Tibial artery (tissue), 4 donors: ENCODE results near the gene TAB2.

Experiments used
- DNase-seq, 2 donors: peaks; one replicate each; pipeline ENCODE4 v3.0.0-alpha.2; 2019
- H3K27ac ChIP-seq, 2 donors: fragments of 200-600 bp; sonication (generic) in 1 of 2; 1 replicate in 1 of 2; 2 replicates in 1 of 2; pipeline ENCODE4 v1.5.1; 2018 to 2019; ENCODE audit warnings: mild to moderate bottlenecking in 1 of 2
- H3K27me3 ChIP-seq, 2 donors: fragments of 200-600 bp; sonication (generic) in 1 of 2; one replicate each; pipeline versions ENCODE4 v1.5.1 to v1.6.0; 2016 to 2019
- H3K36me3 ChIP-seq, 3 donors: fragments of 200-600 bp; sonication (generic) in 2 of 3; one replicate each; pipeline ENCODE4 v1.5.1; 2016 to 2019; ENCODE audit warnings: mild to moderate bottlenecking in 2 of 3
- H3K4me1 ChIP-seq, 4 donors: fragments of 200-600 bp; sonication (generic) in 2 of 4; 1 replicate in 3 of 4; 2 replicates in 1 of 4; pipeline ENCODE4 v1.5.1; 2016 to 2019
- H3K4me3 ChIP-seq, 2 donors: fragments of 200-600 bp; sonication (generic) in 1 of 2; 1 replicate in 1 of 2; 2 replicates in 1 of 2; pipeline ENCODE4 v1.5.1; 2018 to 2019; ENCODE audit warnings: mild to moderate bottlenecking in 2 of 2
- H3K9me3 ChIP-seq, 3 donors: fragments of 200-600 bp; sonication (generic) in 1 of 3; one replicate each; pipeline ENCODE4 v1.5.1; 2016 to 2019
- intact Hi-C: fragments of 100-400 bp; cut with DNase I; formaldehyde crosslinking; loops from one replicate; pipeline ENCODE4 v1.15.0; 2023; ENCODE audit warnings: low total_unique reads
- TF ChIP-seq, protein P1 (sequence below), 2 experiments: fragments of 200-600 bp in 1 of 2; fragments of 450-650 bp in 1 of 2; IDR thresholded peaks; one replicate each; pipeline ENCODE4 v1.5.1; 2017 to 2019; ENCODE audit warnings: antibody characterized with exemption in 2 of 2, mild to moderate bottlenecking in 1 of 2, moderate library complexity in 1 of 2

Gene TAB2

DNA sequence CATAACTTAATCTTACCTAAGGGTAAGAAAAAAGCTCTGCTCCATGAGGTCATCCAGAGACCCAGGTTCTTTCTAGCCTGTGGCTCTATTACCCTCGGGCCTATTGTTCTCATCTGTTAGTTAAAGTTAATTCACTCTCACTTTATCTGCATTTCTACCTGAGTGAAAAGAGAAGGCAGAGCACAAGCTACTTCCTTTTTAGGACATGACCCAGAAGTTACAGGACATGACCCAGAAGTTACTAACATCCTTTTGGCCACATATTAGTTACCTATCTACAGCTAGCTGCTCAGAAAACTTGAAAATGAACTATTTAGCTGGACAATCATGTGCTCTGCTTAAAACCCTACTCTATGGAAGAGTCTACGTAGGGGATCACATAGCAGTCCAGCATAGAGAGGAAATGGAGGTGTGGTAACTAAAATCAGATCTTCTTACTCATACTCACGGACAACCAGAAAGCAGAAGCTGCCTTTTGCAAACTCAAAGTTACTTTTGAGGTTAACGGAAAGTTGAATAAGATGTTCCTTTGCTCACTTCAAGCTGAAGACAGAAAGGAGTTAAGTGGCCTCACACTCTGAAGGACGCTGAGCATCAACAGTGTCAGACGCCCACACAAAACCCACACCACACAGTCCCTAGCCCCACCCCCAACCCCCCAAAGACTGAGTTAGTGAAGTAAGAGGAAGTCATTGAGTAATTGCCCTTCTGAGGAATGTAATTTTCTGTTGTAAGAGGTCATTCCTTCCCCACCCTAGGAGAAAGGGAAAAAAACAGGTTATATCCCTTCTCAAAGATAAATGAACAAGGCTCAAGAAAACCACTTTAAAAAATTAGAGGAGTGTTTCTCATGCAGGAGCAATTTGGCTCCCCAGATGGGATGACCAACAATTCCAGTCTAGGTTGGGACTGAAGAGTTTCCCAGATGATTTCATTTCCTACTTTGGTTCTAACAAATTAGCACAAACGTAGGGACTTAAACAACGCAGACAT lies 45.9 kb upstream of the TAB2 start:
- H3K4me1 ChIP-seq: no peaks in the 10 kb centered on the region
- TF ChIP-seq, protein P1, sequence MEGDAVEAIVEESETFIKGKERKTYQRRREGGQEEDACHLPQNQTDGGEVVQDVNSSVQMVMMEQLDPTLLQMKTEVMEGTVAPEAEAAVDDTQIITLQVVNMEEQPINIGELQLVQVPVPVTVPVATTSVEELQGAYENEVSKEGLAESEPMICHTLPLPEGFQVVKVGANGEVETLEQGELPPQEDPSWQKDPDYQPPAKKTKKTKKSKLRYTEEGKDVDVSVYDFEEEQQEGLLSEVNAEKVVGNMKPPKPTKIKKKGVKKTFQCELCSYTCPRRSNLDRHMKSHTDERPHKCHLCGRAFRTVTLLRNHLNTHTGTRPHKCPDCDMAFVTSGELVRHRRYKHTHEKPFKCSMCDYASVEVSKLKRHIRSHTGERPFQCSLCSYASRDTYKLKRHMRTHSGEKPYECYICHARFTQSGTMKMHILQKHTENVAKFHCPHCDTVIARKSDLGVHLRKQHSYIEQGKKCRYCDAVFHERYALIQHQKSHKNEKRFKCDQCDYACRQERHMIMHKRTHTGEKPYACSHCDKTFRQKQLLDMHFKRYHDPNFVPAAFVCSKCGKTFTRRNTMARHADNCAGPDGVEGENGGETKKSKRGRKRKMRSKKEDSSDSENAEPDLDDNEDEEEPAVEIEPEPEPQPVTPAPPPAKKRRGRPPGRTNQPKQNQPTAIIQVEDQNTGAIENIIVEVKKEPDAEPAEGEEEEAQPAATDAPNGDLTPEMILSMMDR (IDR thresholded peaks at IDR 0.05): no peak
- no peaks in the 10 kb centered on the region for H3K36me3 ChIP-seq
- no peaks in the 10 kb centered on the region for H3K27me3 ChIP-seq
- H3K9me3 ChIP-seq: peaks cover 0 to 3% (median 0%) of the 10 kb centered on the region in 3 donors
- peak in 1 of 2 donors; percentile 28 for DNase-seq
- no peak overlapping the region for H3K4me3 ChIP-seq
- intact Hi-C loops: no loop called here
- H3K27ac ChIP-seq: no peak overlapping the region

DNA sequence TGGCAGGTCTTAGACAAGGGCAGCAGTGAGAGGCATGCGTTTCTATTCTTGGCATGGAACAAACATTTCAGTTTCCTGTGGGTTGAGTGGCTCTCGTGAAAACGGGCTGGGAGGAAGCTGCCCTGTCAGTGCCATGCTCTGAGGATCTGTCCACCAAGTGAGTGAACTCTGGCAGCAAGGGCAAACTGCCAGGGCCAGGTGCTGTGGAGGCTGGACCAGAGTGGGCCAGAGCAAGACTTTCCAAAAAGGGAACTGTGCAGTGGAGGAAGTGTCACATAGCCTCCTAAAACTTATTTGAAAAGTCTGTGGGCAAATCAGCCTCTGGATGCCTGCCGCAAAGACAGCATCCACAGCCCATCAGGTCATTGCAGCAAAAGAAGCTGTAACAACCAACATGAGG lies 44.2 kb upstream of the TAB2 start:
- H3K4me1 ChIP-seq: no peaks in the 10 kb centered on the region
- H3K9me3 ChIP-seq: peaks cover 0 to 3% (median 0%) of the 10 kb centered on the region in 3 donors
- DNase-seq: peak in 1 of 2 donors; percentile 24
- TF ChIP-seq, protein P1 (IDR thresholded peaks at IDR 0.05): no peak
- H3K36me3 ChIP-seq: no peaks in the 10 kb centered on the region
- H3K4me3 ChIP-seq: no peak overlapping the region
- H3K27ac ChIP-seq: no peak overlapping the region
- intact Hi-C loops: no loop called here
- no peaks in the 10 kb centered on the region for H3K27me3 ChIP-seq

DNA sequence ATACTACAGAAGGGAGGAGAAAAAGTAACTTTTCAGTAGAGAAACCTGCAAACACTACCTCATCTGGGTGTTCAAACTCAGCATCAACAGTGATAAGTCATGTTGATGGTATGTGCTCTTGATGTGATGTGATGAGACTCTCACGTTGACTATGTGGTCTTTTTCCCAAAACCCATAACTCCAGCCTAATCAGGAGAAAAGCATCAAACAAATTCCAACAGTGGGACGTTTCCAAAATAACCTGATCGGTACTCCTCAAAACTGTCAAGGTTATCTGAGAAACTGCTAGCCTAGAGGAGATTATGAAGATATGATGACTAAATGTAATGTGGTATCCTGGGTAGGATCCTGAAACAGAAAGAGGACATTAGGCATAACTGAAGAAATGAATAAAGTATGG lies 41.9 kb upstream of the TAB2 start:
- H3K9me3 ChIP-seq: peaks cover 0 to 3% (median 0%) of the 10 kb centered on the region in 3 donors
- no peaks in the 10 kb centered on the region for H3K27me3 ChIP-seq
- no peak overlapping the region for H3K27ac ChIP-seq
- intact Hi-C loops: no loop called here
- TF ChIP-seq, protein P1 (IDR thresholded peaks at IDR 0.05): no peak
- no peak for DNase-seq
- no peaks in the 10 kb centered on the region for H3K36me3 ChIP-seq
- no peaks in the 10 kb centered on the region for H3K4me1 ChIP-seq
- no peak overlapping the region for H3K4me3 ChIP-seq

DNA sequence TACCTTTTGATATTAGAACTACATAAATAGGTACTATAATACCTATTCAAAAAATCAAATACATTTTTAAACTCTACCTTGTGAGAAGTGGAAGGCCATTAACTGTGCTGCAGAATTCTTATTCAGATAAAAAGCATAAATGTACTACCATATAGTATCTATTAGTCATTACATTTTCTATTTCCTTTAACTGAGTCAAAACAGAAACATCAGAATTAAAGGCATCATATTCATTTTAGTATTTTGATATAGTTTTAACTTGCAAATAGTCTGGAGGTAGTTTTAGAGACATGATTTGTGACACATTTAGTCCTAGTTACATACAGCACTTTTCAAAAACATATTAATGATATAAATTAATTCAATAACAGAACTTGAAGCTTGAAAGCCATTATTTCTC lies 39.9 kb upstream of the TAB2 start:
- intact Hi-C loops: no loop called here
- no peak for DNase-seq
- TF ChIP-seq, protein P1 (IDR thresholded peaks at IDR 0.05): no peak
- H3K27ac ChIP-seq: no peak overlapping the region
- no peaks in the 10 kb centered on the region for H3K36me3 ChIP-seq
- H3K4me3 ChIP-seq: no peak overlapping the region
- H3K4me1 ChIP-seq: no peaks in the 10 kb centered on the region
- H3K27me3 ChIP-seq: no peaks in the 10 kb centered on the region
- no peaks in the 10 kb centered on the region for H3K9me3 ChIP-seq

DNA sequence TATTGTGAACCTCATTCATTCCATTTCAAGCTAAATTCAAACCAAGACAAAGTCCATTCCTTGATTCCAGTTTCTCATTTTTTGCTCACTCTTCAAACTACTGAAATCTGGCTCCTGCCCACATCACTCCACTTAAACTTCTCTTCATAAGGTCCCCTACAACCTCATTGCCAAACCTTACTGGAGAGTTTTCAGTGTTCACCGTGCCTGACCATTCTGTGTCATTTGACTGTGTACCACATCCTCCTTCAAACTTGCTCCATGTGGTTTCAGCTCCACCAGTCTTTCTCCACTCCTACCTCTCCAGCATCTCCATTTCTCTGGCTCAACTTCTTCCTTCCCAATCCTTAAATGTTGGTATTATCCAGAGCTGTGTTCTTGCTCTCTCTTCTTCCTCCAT lies 38.5 kb upstream of the TAB2 start:
- intact Hi-C loops: no loop called here
- Histone ChIP-seq H3K4me3 (no peak overlapping the region), H3K27ac (no peak overlapping the region), H3K4me1 (no peaks in the 10 kb centered on the region), H3K36me3 (no peaks in the 10 kb centered on the region), H3K27me3 (no peaks in the 10 kb centered on the region), H3K9me3 (no peaks in the 10 kb centered on the region)
- no peak for DNase-seq
- TF ChIP-seq, protein P1 (IDR thresholded peaks at IDR 0.05): no peak
